Measurements from ENCODE around the gene ZNF853. TPM values are rescaled to one million over a fixed set of nuclear protein-coding genes. Genes with fewer than 3 reads are reported as not detected.

ZNF853 gene
- total and polyA plus RNA-seq, 8 donors, result 1.6 to 30.9 (median 5.6) TPM

GRCh38 chr7:6588566-6588965 lies 26.8 kb upstream of the ZNF853 start:
- no peaks in the 10 kb centered on the region for H3K9me3 ChIP-seq
- H3K4me3 ChIP-seq, result no peak overlapping the region
- no peak for DNase-seq
- 65 to 78% (median 72%) methylated on average over 9 of the region's 9 CpGs for WGBS, 5 donors
- TF ChIP-seq CTCF (IDR thresholded peaks at IDR 0.05) (no peak), EP300 (IDR thresholded peaks at IDR 0.05) (no peak), POLR2AphosphoS5 (IDR thresholded peaks at IDR 0.05) (no peak), POLR2A (IDR thresholded peaks at IDR 0.05) (no peak)
- H3K36me3 ChIP-seq, result peaks cover 16 to 76% (median 74%) of the 10 kb centered on the region in 4 donors
- no peak overlapping the region for H3K27ac ChIP-seq
- H3K4me1 ChIP-seq, result peaks cover 17 to 23% (median 21%) of the 10 kb centered on the region in 4 donors
- intact Hi-C loops (cut with DNase I; ENCODE audit: low total_unique reads), result no loop called here
- H3K27me3 ChIP-seq, result no peaks in the 10 kb centered on the region

GRCh38 chr7:6589151-6589828 lies 26.1 kb upstream of the ZNF853 start:
- Histone ChIP-seq H3K4me3 (peak overlapping the region; percentile 84 to 92 (median 87)), H3K4me1 (peaks cover 17 to 23% (median 21%) of the 10 kb centered on the region in 4 donors), H3K27ac (peak overlapping the region; percentile 37 to 96 (median 81)), H3K27me3 (no peaks in the 10 kb centered on the region), H3K9me3 (no peaks in the 10 kb centered on the region), H3K36me3 (peaks cover 20 to 76% (median 75%) of the 10 kb centered on the region in 4 donors)
- WGBS, 5 donors, result 41 to 62% (median 50%) methylated on average over 15 to 22 of the region's 22 CpGs
- intact Hi-C loops (cut with DNase I; ENCODE audit: low total_unique reads), result no loop called here
- TF ChIP-seq EP300 (IDR thresholded peaks at IDR 0.05) (no peak), POLR2A (IDR thresholded peaks at IDR 0.05) (no peak), POLR2AphosphoS5 (IDR thresholded peaks at IDR 0.05) (no peak), CTCF (IDR thresholded peaks at IDR 0.05) (peak in 1 of 7 experiments; percentile 5)
- no peak for DNase-seq

GRCh38 chr7:6589829-6590644 lies 25.4 kb upstream of the ZNF853 start, which contains the start of gene INTS15:
Gene INTS15, plus strand, starts transcription at chr7:6590021. Its CDS starts 263 bp downstream, at chr7:6590284.
- TF ChIP-seq POLR2AphosphoS5 (IDR thresholded peaks at IDR 0.05), result peak; percentile 42 to 73 (median 48)
- TF ChIP-seq EP300 (IDR thresholded peaks at IDR 0.05), result no peak
- peak in 3 of 7 experiments; percentile 69 to 96 (median 83) for TF ChIP-seq CTCF (IDR thresholded peaks at IDR 0.05)
- peak; percentile 84 to 96 for DNase-seq
- peaks cover 17 to 23% (median 21%) of the 10 kb centered on the region in 4 donors for H3K4me1 ChIP-seq
- H3K27me3 ChIP-seq, result no peaks in the 10 kb centered on the region
- intact Hi-C loops (cut with DNase I; ENCODE audit: low total_unique reads), result no loop called here
- 0 to 1% (median 0%) methylated on average over 14 to 107 of the region's 107 CpGs for WGBS, 5 donors
- H3K4me3 ChIP-seq, result peak within 1 kb of the TSS; percentile 84 to 92 (median 87)
- peak within 1 kb of the TSS; percentile 81 to 97 (median 91) for H3K27ac ChIP-seq
- H3K9me3 ChIP-seq, result no peaks in the 10 kb centered on the region
- peaks cover 20 to 76% (median 75%) of the 10 kb centered on the region in 4 donors for H3K36me3 ChIP-seq

GRCh38 chr7:6590645-6591110 lies 24.7 kb upstream of the ZNF853 start:
- peaks cover 17 to 23% (median 21%) of the 10 kb centered on the region in 4 donors for H3K4me1 ChIP-seq
- H3K36me3 ChIP-seq, result peaks cover 24 to 76% (median 75%) of the 10 kb centered on the region in 4 donors
- no peaks in the 10 kb centered on the region for H3K27me3 ChIP-seq
- no peaks in the 10 kb centered on the region for H3K9me3 ChIP-seq
- peak overlapping the region; percentile 84 to 92 (median 87) for H3K4me3 ChIP-seq
- intact Hi-C loops (cut with DNase I; ENCODE audit: low total_unique reads), result no loop called here
- TF ChIP-seq CTCF (IDR thresholded peaks at IDR 0.05) (no peak), POLR2A (IDR thresholded peaks at IDR 0.05) (no peak), EP300 (IDR thresholded peaks at IDR 0.05) (no peak), POLR2AphosphoS5 (IDR thresholded peaks at IDR 0.05) (no peak)
- 4 to 16% (median 5%) methylated on average over 7 to 10 of the region's 10 CpGs for WGBS, 5 donors
- DNase-seq, result no peak
- H3K27ac ChIP-seq, result peak overlapping the region; percentile 81 to 97 (median 91)

Measured in stomach (tissue), 9 donors.